Measurements from ENCODE around the gene OPRD1.

OPRD1 gene

GRCh38 chr1:28890435-28890834 is 78.5 kb downstream of the OPRD1 start:
- Mint-ChIP-seq H3K36me3 (ENCODE audit: low read depth) (no peaks in the 10 kb centered on the region), H3K27ac (no peak overlapping the region), H3K4me3 (no peak overlapping the region), H3K27me3 (ENCODE audit: low read depth, poor library complexity) (peaks cover 30% of the 10 kb centered on the region), H3K9me3 (no peaks in the 10 kb centered on the region), H3K4me1 (peaks cover 44% of the 10 kb centered on the region)
- TF ChIP-seq, protein P1, sequence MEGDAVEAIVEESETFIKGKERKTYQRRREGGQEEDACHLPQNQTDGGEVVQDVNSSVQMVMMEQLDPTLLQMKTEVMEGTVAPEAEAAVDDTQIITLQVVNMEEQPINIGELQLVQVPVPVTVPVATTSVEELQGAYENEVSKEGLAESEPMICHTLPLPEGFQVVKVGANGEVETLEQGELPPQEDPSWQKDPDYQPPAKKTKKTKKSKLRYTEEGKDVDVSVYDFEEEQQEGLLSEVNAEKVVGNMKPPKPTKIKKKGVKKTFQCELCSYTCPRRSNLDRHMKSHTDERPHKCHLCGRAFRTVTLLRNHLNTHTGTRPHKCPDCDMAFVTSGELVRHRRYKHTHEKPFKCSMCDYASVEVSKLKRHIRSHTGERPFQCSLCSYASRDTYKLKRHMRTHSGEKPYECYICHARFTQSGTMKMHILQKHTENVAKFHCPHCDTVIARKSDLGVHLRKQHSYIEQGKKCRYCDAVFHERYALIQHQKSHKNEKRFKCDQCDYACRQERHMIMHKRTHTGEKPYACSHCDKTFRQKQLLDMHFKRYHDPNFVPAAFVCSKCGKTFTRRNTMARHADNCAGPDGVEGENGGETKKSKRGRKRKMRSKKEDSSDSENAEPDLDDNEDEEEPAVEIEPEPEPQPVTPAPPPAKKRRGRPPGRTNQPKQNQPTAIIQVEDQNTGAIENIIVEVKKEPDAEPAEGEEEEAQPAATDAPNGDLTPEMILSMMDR (IDR thresholded peaks at IDR 0.05) = no peak
- DNase-seq = no peak

DNA sequence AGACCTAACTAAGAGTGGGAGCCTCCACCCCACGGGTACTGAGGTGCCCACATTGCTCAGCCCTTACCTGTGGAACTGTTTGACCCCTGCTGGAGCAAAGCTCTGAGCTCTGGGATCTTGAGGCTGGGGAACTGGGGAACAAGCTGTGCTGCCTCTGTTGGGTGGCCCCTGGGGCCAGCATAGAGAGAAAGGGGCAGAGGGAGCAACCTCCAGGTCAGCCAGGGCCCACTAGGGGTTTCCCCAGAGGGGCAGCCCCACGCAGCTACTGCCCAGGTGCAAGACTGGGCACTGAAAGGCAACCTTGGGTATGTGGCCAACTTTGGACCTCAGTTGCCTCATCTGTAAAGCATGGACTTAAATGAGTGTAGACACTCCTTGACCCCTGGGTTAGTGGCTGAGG is 78.9 kb downstream of the OPRD1 start:
- H3K9me3 Mint-ChIP-seq = no peaks in the 10 kb centered on the region
- peaks cover 40% of the 10 kb centered on the region for H3K4me1 Mint-ChIP-seq
- H3K4me3 Mint-ChIP-seq = no peak overlapping the region
- H3K27me3 Mint-ChIP-seq (ENCODE audit: low read depth, poor library complexity) = peaks cover 27% of the 10 kb centered on the region
- H3K36me3 Mint-ChIP-seq (ENCODE audit: low read depth) = no peaks in the 10 kb centered on the region
- no peak overlapping the region for H3K27ac Mint-ChIP-seq
- TF ChIP-seq, protein P1 (IDR thresholded peaks at IDR 0.05) = no peak
- DNase-seq = no peak

DNA sequence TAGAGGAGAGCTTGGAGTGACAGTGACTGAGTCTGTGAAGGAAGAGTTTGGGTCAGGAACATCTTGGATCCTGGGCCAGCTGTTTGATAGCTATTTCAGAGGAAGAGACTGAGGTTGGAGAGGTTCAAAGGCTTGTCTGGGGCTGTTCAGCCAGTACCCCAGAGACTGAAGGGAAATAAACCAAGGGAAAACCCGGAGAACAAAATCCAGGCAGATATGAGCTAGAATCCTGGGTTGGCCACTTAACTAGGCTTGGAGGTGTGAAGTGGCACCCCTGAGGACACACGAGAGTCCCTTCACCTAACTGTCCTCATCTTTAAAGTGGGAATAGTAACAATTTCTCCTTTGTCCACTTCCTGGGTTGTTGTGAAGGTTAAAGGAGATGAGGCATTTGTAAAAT is 79.3 kb downstream of the OPRD1 start:
- peaks cover 37% of the 10 kb centered on the region for H3K4me1 Mint-ChIP-seq
- H3K4me3 Mint-ChIP-seq = no peak overlapping the region
- DNase-seq = no peak
- TF ChIP-seq, protein P1 (IDR thresholded peaks at IDR 0.05) = no peak
- H3K27ac Mint-ChIP-seq = no peak overlapping the region
- no peaks in the 10 kb centered on the region for H3K36me3 Mint-ChIP-seq (ENCODE audit: low read depth)
- peaks cover 26% of the 10 kb centered on the region for H3K27me3 Mint-ChIP-seq (ENCODE audit: low read depth, poor library complexity)
- no peaks in the 10 kb centered on the region for H3K9me3 Mint-ChIP-seq

DNA sequence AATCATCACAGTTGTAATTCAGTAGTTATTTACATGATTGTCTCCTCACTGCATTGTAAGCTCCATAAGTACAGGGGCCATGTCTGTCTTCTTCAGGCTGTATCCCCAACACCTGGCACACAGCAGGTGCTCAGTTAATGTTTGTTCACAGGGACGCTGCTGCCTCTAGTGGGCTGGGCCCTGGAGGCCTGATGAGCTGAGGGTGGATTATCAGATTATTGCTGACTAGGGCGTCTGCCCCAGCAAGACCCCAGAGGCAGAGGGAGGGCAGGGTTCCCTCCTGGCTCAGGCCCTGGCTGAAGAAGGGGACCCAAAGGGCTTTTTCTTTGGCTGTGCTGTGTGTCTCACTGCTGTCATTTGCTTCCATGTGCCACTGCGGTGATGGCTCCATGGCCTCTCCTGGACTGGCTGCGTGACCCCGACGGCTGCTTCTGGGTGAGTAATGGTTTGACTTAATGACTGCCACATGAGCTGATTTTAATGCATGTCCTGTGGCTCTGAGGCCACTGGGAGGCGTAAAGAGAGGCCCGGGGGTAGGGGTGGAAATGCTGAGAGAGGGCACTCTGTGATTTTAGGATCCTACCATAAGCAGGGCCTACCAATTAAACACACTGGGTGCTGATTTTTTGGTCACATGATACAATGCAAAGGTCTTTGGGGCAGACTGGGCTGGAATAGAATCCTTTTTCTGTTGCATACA is 81.6 kb downstream of the OPRD1 start:
- no peak overlapping the region for H3K4me3 Mint-ChIP-seq
- DNase-seq = peak; percentile 44
- peaks cover 17% of the 10 kb centered on the region for H3K27me3 Mint-ChIP-seq (ENCODE audit: low read depth, poor library complexity)
- no peaks in the 10 kb centered on the region for H3K9me3 Mint-ChIP-seq
- TF ChIP-seq, protein P1 (IDR thresholded peaks at IDR 0.05) = peak; percentile 21
- H3K36me3 Mint-ChIP-seq (ENCODE audit: low read depth) = no peaks in the 10 kb centered on the region
- no peak overlapping the region for H3K27ac Mint-ChIP-seq
- H3K4me1 Mint-ChIP-seq = peaks cover 24% of the 10 kb centered on the region

DNA sequence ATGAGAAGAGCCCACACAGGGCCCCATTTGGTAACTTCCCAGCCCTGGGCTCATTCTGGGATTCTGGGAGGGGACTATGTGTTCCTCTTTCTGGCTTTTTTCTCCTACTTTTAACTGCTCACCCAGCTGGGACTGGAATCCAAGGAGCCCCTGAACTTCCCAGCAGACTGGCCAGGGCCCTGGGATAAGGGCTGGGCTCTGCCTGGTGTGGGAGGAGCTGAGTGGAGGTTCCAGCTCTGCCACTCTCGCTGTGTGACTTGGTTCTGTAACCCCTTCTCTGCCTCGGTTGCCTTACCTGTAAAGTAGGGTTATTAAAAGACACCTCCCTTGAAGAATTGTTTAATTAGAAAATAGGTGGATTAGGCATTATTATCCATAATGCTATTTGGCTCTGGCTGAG is 82.8 kb downstream of the OPRD1 start:
- DNase-seq = no peak
- Mint-ChIP-seq H3K27ac (no peak overlapping the region), H3K36me3 (ENCODE audit: low read depth) (no peaks in the 10 kb centered on the region), H3K27me3 (ENCODE audit: low read depth, poor library complexity) (peaks cover 12% of the 10 kb centered on the region), H3K9me3 (no peaks in the 10 kb centered on the region), H3K4me1 (peaks cover 34% of the 10 kb centered on the region), H3K4me3 (no peak overlapping the region)
- TF ChIP-seq, protein P1 (IDR thresholded peaks at IDR 0.05) = no peak
